ENCODE measurements around the gene VSIG4. TPM values are rescaled to one million over a fixed set of nuclear protein-coding genes. Genes with fewer than 3 reads are reported as not detected.

The VSIG4 gene
- total RNA-seq, 4 donors from 2014 or later: 22.3 to 253 (median 97.0) TPM

GRCh38 chrX:65993915-65994460, 45.9 kb downstream of the VSIG4 start:
- 50% methylated on average over 2 of the region's 2 CpGs; no CpG with 5 or more reads in 1 of the 2 donors for WGBS, 2 donors (ENCODE audit: low coverage in 1 of 2)
- Histone ChIP-seq H3K4me1 (no peaks in the 10 kb centered on the region), H3K9me3 (no peaks in the 10 kb centered on the region), H3K36me3 (no peaks in the 10 kb centered on the region), H3K27ac (no peak overlapping the region), H3K4me3 (no peak overlapping the region), H3K27me3 (no peaks in the 10 kb centered on the region)
- TF ChIP-seq POLR2A (IDR thresholded peaks at IDR 0.05) (no peak), EP300 (IDR thresholded peaks at IDR 0.05) (no peak), POLR2AphosphoS5 (IDR thresholded peaks at IDR 0.05) (no peak), CTCF (IDR thresholded peaks at IDR 0.05) (no peak)
- no peak for ATAC-seq

- H3K9me3 ChIP-seq: no peaks in the 10 kb centered on the region
- no peaks in the 10 kb centered on the region for H3K27me3 ChIP-seq
- no peaks in the 10 kb centered on the region for H3K36me3 ChIP-seq
- no peak for TF ChIP-seq EP300 (IDR thresholded peaks at IDR 0.05)
- TF ChIP-seq POLR2A (IDR thresholded peaks at IDR 0.05): no peak
- no peak for TF ChIP-seq POLR2AphosphoS5 (IDR thresholded peaks at IDR 0.05)
- TF ChIP-seq CTCF (IDR thresholded peaks at IDR 0.05): no peak
- 20 to 67% methylated on average over 1 of the region's 2 CpGs for WGBS, 2 donors (ENCODE audit: low coverage in 1 of 2)
- H3K4me3 ChIP-seq: no peak overlapping the region
- H3K27ac ChIP-seq: no peak overlapping the region
- no peak for ATAC-seq
- no peaks in the 10 kb centered on the region for H3K4me1 ChIP-seq
Observed at GRCh38 chrX:65993332-65993731, 46.5 kb downstream of the VSIG4 start.

- no peaks in the 10 kb centered on the region for H3K4me1 ChIP-seq
- H3K27me3 ChIP-seq: no peaks in the 10 kb centered on the region
- ATAC-seq: no peak
- no peaks in the 10 kb centered on the region for H3K9me3 ChIP-seq
- H3K27ac ChIP-seq: no peak overlapping the region
- H3K36me3 ChIP-seq: no peaks in the 10 kb centered on the region
- no peak for TF ChIP-seq POLR2AphosphoS5 (IDR thresholded peaks at IDR 0.05)
- TF ChIP-seq POLR2A (IDR thresholded peaks at IDR 0.05): no peak
- no peak for TF ChIP-seq EP300 (IDR thresholded peaks at IDR 0.05)
- no peak for TF ChIP-seq CTCF (IDR thresholded peaks at IDR 0.05)
- no peak overlapping the region for H3K4me3 ChIP-seq
Observed at GRCh38 chrX:65990702-65991101, 49.2 kb downstream of the VSIG4 start.

- no peak overlapping the region for H3K4me3 ChIP-seq
- no peak overlapping the region for H3K27ac ChIP-seq
- H3K9me3 ChIP-seq: no peaks in the 10 kb centered on the region
- no peaks in the 10 kb centered on the region for H3K27me3 ChIP-seq
- H3K36me3 ChIP-seq: no peaks in the 10 kb centered on the region
- no peaks in the 10 kb centered on the region for H3K4me1 ChIP-seq
- no peak for ATAC-seq
- 42% methylated on average over 3 of the region's 3 CpGs; no CpG with 5 or more reads in 1 of the 2 donors for WGBS, 2 donors (ENCODE audit: low coverage in 1 of 2)
- TF ChIP-seq CTCF (IDR thresholded peaks at IDR 0.05): no peak
- TF ChIP-seq POLR2AphosphoS5 (IDR thresholded peaks at IDR 0.05): no peak
- no peak for TF ChIP-seq POLR2A (IDR thresholded peaks at IDR 0.05)
- TF ChIP-seq EP300 (IDR thresholded peaks at IDR 0.05): no peak
Observed at GRCh38 chrX:65987811-65988210, 52.1 kb downstream of the VSIG4 start.

GRCh38 chrX:65985922-65986588, 53.8 kb downstream of the VSIG4 start:
- ATAC-seq: peak; percentile 71
- H3K4me3 ChIP-seq: no peak overlapping the region
- no peaks in the 10 kb centered on the region for H3K9me3 ChIP-seq
- WGBS, 2 donors (ENCODE audit: low coverage in 1 of 2): 55 to 56% methylated on average over 2 to 3 of the region's 5 CpGs
- no peak for TF ChIP-seq POLR2AphosphoS5 (IDR thresholded peaks at IDR 0.05)
- TF ChIP-seq EP300 (IDR thresholded peaks at IDR 0.05): no peak
- TF ChIP-seq CTCF (IDR thresholded peaks at IDR 0.05): peak; percentile 18 to 63 (median 56)
- no peak overlapping the region for H3K27ac ChIP-seq
- H3K4me1 ChIP-seq: no peaks in the 10 kb centered on the region
- no peaks in the 10 kb centered on the region for H3K27me3 ChIP-seq
- no peaks in the 10 kb centered on the region for H3K36me3 ChIP-seq

All from gastroesophageal sphincter (tissue), 4 donors.